Memory B cell (primary cell): Measurements from ENCODE around the gene MRGPRF.

Source experiments
- ATAC-seq: fragments of 150-1000 bp; cut with Tn5 transposase; 2 replicates; pipeline ENCODE4 v1.10.0; 2021; ENCODE audit warnings: low read depth, mild to moderate bottlenecking, moderate library complexity
- DNase-seq, 2 donors: peaks; one replicate each; pipeline ENCODE4 v3.0.0; 2022; ENCODE audit warnings: low spot score in 2 of 2
- H3K27ac Mint-ChIP-seq: one replicate; pipeline ENCODE4 v1.8.0; 2022; ENCODE audit warnings: mild to moderate bottlenecking, moderate library complexity, mixed read lengths
- H3K27me3 Mint-ChIP-seq: one replicate; pipeline ENCODE4 v1.8.0; 2022; ENCODE audit warnings: mixed read lengths
- H3K36me3 Mint-ChIP-seq: one replicate; pipeline ENCODE4 v1.8.0; 2022; ENCODE audit warnings: mild to moderate bottlenecking, mixed read lengths
- H3K4me1 Mint-ChIP-seq: one replicate; pipeline ENCODE4 v1.8.0; 2022; ENCODE audit warnings: mixed read lengths
- H3K4me3 Mint-ChIP-seq: one replicate; pipeline ENCODE4 v1.8.0; 2022; ENCODE audit warnings: mild to moderate bottlenecking, moderate library complexity, mixed read lengths
- H3K9me3 Mint-ChIP-seq: one replicate; pipeline ENCODE4 v1.8.0; 2022; ENCODE audit warnings: mixed read lengths

Gene MRGPRF

DNA sequence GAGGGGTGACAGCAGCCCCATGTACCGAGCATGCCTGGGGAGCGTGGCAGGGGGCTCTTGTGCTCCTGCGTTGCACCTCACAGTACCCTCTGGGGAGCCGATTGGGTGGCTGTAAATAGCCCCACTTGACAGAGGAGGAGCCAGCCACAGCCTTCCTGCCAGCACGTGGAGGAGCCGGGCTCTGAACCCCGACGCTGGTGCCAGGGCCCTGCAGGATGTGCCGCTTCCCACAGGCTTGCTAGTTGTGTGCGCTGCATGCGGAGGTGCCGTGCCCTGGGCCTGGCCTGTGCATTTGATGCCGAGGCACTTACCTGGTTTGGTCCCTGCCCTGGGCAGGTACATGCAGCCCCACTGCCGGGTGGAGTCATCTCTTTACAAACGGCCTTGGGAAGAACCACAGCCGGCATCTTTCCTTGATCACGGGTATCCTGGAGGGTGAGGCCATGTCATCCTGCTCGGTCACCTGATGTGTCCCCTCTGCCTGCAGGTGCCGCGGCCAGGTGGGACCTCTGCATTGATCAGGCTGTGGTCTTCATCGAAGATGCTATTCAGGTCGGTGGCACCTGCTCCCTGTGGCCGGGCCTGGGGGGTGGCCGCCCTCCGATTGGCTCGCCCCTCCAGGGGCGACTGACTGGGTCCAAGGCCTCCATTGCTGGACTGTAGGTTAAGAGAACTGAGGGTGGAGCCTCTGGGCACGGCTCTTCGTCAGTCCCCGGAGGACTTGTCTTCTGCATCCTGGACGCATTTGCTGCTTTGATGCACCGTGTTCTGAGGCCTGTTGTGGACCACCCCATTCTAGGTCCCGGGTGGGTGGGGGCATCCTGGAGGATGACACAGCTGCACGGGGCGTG is 40.7 kb upstream of the MRGPRF start:
- peaks cover 4% of the 10 kb centered on the region for H3K36me3 Mint-ChIP-seq
- ATAC-seq (no peak), DNase-seq (no peak)
- no peak overlapping the region for H3K4me3 Mint-ChIP-seq
- peak overlapping the region; percentile 99 for H3K27ac Mint-ChIP-seq
- peaks cover 23% of the 10 kb centered on the region for H3K4me1 Mint-ChIP-seq
- no peaks in the 10 kb centered on the region for H3K9me3 Mint-ChIP-seq
- H3K27me3 Mint-ChIP-seq = no peaks in the 10 kb centered on the region

DNA sequence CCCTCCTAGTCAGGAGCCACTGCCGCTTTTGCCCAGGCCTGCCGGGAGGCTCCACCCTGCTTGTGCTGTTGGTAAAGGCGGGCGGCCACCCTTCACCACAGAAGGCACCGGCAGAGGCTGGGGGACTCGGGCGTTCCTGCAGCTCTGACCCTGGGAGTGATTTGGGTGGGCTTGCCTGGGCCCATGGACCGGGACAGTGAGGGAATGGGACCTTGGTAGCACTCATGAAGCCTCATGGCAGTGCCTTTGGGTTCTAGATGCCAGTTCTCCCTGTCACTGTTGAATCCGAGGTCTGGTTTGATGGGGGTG is 40.1 kb upstream of the MRGPRF start:
- Mint-ChIP-seq H3K4me3 (no peak overlapping the region), H3K36me3 (peaks cover 4% of the 10 kb centered on the region), H3K27me3 (no peaks in the 10 kb centered on the region), H3K9me3 (no peaks in the 10 kb centered on the region), H3K4me1 (peaks cover 22% of the 10 kb centered on the region), H3K27ac (no peak overlapping the region)
- ATAC-seq = no peak
- DNase-seq = no peak

DNA sequence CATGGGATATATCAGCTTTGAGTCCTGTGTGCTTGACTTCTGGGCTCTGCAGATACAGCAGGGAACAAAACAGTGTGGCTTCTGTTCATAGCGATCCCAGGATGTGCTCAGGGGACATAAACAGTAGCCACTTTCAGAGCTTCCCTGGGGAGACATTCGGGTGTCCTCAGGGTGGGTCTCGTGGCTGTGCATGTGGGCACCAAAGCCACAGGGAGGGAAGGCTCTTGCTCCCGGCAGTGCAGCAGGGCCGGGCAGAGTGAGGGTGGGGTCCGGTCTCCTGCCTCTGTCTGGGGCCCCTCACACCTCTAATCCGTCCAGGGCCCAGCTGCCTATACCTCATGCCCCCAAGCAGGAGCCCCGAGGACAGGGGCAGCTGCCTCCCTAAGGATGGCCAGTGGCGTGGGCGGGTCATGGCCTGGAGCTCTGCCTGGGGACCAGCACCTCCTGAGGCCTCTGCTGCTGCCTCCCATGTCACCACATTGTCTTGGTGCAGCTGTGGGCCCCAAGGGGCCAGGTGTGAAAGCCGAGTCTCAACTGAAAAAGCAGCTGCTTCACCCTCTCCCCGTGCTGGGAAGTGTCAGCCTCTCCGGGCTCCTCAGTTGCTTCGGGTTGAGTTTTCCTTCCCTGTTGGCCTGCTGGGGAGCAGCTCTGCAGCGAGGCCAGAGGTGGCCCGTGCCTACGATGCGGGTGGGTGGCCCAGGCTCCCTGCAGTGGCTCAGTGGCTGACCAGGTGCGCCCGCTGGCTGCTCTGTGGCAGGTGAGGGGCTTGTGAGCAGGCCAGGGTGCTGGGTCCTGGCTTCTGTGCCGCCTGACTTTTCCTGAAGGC is 39.5 kb upstream of the MRGPRF start:
- H3K4me1 Mint-ChIP-seq = peaks cover 24% of the 10 kb centered on the region
- DNase-seq (no peak), ATAC-seq (no peak)
- peak overlapping the region; percentile 61 for H3K4me3 Mint-ChIP-seq
- H3K27me3 Mint-ChIP-seq = no peaks in the 10 kb centered on the region
- peak overlapping the region; percentile 94 for H3K27ac Mint-ChIP-seq
- peaks cover 4% of the 10 kb centered on the region for H3K36me3 Mint-ChIP-seq
- H3K9me3 Mint-ChIP-seq = no peaks in the 10 kb centered on the region

DNA sequence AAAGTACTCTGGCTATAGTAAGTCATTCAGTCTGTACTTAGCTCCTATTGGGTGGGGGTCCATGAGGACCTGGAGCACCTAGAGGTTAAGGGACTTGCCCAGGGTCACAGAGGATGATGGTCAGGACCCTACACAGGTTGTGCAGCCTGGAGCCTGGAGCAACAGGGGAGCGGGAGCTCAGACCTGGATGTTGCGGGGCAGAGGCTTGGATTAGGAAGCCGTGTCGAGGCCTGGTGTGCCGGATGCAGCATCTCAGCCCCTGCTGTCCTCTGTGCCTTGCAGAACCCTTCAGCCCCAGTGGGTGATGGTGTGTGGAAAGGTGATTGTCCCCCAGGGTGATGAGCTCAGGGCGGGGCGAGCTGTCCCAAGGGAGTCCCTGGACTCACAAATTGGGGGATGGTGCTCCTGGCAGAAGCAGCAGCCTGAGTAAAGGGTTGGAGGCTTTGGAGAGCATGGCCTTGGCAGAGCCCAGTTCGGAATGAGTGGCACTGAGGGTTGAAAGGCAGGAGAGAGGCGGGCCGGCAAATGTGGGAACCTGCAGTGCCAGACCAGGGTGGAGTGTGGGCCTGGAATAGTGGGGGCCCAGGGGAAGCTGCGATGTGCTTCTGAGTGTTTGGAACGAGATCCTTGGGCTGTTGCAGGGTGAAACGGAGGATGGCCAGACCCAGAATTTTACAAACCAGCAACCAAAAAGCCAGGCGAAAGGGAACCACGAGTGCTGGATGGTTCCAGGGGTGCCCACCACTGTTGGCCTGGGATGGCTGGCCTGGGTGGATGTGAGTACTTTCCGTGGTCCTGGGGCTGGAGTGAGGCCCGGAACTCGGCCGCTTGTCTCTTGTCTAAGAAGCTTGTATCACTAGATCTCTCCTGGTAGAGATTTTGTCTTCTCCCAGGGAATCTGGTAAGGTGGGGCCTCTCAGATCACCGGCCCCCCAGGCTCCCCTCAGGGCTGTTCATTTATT is 38.6 kb upstream of the MRGPRF start:
- peak overlapping the region; percentile 47 for H3K4me3 Mint-ChIP-seq
- H3K9me3 Mint-ChIP-seq = no peaks in the 10 kb centered on the region
- no peaks in the 10 kb centered on the region for H3K27me3 Mint-ChIP-seq
- peak overlapping the region; percentile 94 for H3K27ac Mint-ChIP-seq
- no peak for DNase-seq
- peaks cover 4% of the 10 kb centered on the region for H3K36me3 Mint-ChIP-seq
- ATAC-seq = no peak
- peaks cover 24% of the 10 kb centered on the region for H3K4me1 Mint-ChIP-seq

DNA sequence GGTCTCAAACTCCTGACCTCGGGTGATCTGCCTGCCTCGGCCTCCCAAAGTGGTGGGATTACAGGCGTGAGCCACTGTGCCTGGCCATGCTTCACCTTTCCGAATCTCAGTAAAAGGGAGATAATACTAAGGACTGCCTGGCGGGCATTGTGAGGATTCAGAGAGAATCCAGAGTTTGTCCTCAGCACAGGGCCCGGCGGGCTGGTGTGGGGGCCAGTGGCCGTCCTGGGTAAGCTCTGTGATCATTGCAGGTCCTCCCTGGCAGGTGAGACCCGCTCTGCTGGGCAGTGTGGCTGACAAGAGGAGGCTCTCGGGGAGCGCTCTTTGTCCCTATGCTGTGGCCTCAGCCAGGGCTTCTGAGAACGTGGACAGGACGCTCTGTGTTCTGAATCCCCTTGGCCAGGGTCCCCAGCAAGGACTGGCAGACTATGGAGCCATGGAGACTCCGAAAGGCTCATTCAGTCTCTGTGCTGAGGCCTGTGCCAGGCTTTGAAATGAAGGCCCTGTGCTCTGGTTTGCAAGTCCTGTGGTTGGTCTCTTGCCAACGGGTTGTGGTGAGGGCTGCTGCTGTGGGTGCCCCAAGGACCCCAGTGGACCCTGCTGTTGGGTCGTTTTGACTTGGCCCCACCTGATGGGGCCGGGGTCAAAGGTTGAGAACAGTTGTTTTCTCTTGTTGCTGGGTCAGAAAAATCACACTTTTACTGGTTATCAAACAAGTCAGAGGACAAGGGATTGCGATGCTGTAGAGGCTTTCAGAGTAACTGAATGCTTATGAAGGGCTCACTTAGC is 37.7 kb upstream of the MRGPRF start:
- H3K27ac Mint-ChIP-seq = peak overlapping the region; percentile 94
- peaks cover 21% of the 10 kb centered on the region for H3K4me1 Mint-ChIP-seq
- peak overlapping the region; percentile 85 for H3K4me3 Mint-ChIP-seq
- no peaks in the 10 kb centered on the region for H3K9me3 Mint-ChIP-seq
- DNase-seq = no peak
- no peaks in the 10 kb centered on the region for H3K27me3 Mint-ChIP-seq
- ATAC-seq = no peak
- peaks cover 4% of the 10 kb centered on the region for H3K36me3 Mint-ChIP-seq

DNA sequence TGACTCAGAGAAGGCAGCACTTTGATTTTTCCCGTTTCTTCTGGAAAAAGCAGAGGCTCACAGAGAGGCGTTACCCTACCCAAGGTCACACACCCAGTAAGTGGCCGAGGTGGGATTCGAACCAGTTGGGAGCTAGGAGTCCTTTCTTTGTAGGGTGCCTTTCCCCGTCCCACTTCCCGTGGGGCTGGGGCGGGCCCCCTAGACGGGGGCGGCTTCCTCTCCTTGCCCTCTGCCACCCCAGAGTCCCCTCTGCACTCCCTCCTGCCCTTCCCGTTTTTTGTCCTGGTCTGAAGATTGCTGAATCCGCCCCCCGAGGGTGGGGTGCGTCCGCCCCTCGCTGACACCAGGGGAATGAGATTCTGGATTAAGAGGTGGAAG is 36.4 kb upstream of the MRGPRF start:
- Mint-ChIP-seq H3K36me3 (peaks cover 1% of the 10 kb centered on the region), H3K4me1 (peaks cover 18% of the 10 kb centered on the region), H3K4me3 (peak overlapping the region; percentile 85), H3K27ac (peak overlapping the region; percentile 94), H3K27me3 (no peaks in the 10 kb centered on the region), H3K9me3 (no peaks in the 10 kb centered on the region)
- DNase-seq = no peak
- ATAC-seq = peak; percentile 6

DNA sequence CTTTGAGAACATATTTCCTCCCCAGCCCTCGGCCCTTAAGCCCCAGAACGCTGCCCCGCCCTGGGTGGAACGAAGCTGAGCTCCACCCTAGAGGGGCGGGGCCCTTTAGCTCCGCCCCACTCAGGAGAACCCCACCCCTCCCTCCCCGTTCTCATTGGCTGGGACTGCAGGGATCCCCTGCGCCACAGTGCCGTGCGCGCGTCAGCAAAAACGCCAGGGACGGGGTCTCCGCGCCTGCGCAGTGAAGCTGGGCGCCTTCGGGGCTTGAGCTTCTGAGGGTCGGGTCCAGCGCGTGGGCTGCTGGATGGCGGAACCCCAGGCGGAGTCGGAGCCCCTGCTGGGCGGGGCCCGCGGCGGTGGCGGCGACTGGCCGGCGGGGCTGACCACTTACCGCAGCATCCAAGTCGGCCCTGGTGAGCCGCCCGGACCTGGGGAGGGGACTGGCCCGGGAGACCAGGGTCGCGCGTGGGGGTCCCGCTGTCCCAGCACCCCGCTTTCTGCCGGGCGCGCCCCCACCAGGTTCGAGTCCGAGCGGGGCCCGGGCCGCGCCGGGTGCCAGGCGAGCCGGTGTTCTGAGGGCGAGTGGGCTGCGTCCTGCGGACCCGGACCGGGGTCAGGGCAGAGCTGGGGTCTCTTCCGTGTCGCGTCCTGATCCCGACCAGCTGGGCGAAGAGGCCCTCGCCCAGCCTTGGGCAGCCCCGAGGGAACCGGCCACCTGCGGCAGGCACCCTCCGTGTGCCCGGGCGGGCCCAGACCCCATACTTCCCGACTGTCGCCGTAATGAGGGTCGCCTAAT is 35.8 kb upstream of the MRGPRF start, which contains the start of gene TPCN2:
Gene TPCN2, plus strand, starts transcription at position 239 of the 796 bp plus-strand sequence. Its CDS starts 66 bp downstream, at position 305.
- H3K9me3 Mint-ChIP-seq = no peaks in the 10 kb centered on the region
- peak within 1 kb of the TSS; percentile 94 for H3K27ac Mint-ChIP-seq
- DNase-seq (peak; percentile 85 to 92), ATAC-seq (peak; percentile 90)
- peaks cover 1% of the 10 kb centered on the region for H3K27me3 Mint-ChIP-seq
- no peaks in the 10 kb centered on the region for H3K36me3 Mint-ChIP-seq
- H3K4me3 Mint-ChIP-seq = peak within 1 kb of the TSS; percentile 85
- peaks cover 22% of the 10 kb centered on the region for H3K4me1 Mint-ChIP-seq

DNA sequence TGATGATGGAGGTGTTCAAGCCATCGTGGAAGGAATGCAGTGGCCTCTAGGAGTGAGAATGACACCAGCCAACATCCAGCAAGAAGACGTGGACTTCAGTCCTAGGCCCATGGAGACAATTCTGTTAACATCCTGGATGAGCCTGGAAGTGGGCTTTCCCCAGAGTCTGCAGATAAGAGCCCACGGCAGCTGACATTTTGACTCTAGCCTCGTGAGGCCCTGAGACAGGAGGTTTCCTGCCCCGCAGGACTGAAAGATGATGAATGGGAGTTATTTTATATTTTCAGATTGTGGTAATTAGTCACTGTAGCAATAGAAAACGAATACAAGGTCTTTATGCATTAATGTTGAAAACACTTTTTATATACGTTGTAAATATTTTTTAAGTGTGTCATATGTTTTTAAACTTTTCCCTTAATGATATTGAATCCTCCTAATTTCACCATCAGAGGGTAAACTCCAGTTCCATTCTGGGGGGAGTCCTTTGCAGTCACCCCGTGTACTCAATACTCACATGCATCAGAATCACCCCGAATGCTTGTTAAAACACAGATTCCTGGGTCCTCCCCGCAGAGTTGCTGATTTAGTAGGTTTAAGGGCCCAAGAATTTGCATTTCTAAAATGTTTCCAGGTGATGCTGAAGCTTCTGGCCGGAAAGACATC is 35.1 kb upstream of the MRGPRF start:
- DNase-seq (no peak), ATAC-seq (no peak)
- no peaks in the 10 kb centered on the region for H3K36me3 Mint-ChIP-seq
- peak overlapping the region; percentile 94 for H3K27ac Mint-ChIP-seq
- H3K27me3 Mint-ChIP-seq = peaks cover 1% of the 10 kb centered on the region
- H3K4me3 Mint-ChIP-seq = peak overlapping the region; percentile 82
- no peaks in the 10 kb centered on the region for H3K9me3 Mint-ChIP-seq
- peaks cover 22% of the 10 kb centered on the region for H3K4me1 Mint-ChIP-seq

DNA sequence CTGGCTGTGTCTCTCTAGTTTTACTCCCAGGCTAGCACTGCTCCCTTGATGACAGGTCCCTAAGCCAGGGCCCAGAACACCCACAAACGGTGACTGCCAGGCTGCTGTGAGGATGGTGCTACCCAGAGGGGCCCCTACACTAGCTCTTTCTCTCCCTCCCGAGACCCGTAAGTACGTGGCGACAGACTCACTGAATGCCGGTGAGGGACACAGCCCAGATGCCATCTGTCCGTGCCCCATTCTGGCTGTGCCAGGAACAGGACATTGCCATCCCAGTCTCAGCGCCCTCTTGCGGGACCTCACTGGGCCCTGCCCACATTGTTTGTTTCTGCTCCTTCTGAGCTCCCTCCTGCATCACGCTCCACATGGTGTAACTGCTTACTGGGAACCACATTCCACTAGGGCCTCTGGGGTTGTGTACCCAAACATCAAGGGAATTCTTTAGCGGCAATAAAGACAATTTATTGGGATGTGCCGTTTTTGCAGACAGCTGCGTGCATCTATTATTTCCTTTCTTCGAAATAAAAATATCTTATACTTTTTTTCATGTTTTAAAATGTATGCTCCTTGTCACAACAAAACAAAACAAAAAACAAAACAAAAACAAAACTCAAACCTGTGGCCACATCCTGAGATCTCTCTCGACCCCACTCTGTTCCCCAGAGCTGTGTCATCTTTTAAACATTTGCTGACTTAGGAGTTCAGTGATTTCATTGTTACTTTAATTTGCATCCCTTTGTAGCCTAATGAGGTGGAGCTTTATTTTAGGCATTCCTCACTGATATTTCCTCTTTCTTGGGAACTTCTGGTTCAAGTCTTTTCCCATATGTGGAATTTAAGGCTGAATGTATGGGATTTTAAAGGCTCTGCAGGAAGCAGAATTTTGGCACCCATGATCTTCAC is 31.3 kb upstream of the MRGPRF start:
- H3K9me3 Mint-ChIP-seq = no peaks in the 10 kb centered on the region
- no peak for DNase-seq
- H3K36me3 Mint-ChIP-seq = no peaks in the 10 kb centered on the region
- H3K27ac Mint-ChIP-seq = no peak overlapping the region
- no peak overlapping the region for H3K4me3 Mint-ChIP-seq
- no peak for ATAC-seq
- peaks cover 8% of the 10 kb centered on the region for H3K4me1 Mint-ChIP-seq
- peaks cover 3% of the 10 kb centered on the region for H3K27me3 Mint-ChIP-seq

DNA sequence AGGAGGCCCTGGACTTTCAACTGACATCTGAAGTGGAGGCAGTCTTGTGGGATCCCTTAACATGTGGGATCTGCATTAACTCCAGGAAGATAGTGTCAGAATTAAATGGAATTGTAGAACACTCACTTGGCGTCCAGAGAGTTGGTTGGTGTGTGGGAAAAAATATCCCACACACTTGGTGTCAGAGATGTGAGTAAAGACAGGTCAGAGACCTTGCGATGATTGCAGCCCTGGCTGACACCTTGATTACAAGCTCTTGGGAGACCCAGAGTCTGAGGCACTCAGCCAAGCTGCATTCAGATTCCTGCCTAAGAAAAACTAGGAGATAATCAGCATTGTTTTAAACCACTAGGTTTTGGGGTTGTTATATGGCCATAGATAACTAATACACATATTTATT is 28.5 kb upstream of the MRGPRF start:
- H3K27ac Mint-ChIP-seq = no peak overlapping the region
- no peaks in the 10 kb centered on the region for H3K9me3 Mint-ChIP-seq
- DNase-seq (no peak), ATAC-seq (no peak)
- no peak overlapping the region for H3K4me3 Mint-ChIP-seq
- peaks cover 5% of the 10 kb centered on the region for H3K4me1 Mint-ChIP-seq
- H3K27me3 Mint-ChIP-seq = peaks cover 3% of the 10 kb centered on the region
- no peaks in the 10 kb centered on the region for H3K36me3 Mint-ChIP-seq

DNA sequence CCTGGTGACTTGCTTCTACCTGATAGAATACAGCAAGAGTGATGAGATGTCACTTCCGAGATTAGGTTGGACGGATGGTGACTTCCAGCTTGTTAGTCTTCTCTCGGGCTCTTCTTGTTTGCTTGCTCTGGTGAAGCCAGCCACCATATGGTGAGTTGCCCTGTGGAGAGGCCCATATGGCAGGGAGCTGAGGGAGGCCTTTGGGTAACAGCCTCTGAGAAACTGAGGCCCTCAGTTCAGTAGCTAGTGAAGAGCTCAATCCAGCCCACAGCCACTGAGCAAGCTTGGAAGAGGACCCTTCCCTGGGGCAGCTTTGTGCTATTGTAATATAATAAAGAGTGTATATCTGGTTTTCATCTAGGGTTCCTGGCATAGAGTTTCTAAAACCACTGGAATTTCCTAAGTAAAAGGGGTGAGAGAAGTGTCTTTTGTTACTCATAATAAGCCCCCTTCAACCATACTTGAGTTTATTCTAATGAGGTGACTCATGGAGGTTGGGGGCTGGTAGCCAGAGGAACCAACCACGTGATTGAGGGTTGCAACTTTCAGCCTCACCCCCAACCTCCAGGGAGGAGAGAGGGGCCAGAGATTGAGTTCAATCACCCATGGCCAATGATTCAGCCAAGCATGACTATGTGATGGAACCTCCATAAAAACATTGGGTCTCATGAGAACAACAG is 27.7 kb upstream of the MRGPRF start:
- peaks cover 5% of the 10 kb centered on the region for H3K4me1 Mint-ChIP-seq
- H3K4me3 Mint-ChIP-seq = no peak overlapping the region
- DNase-seq (no peak), ATAC-seq (no peak)
- H3K27ac Mint-ChIP-seq = no peak overlapping the region
- H3K27me3 Mint-ChIP-seq = peaks cover 7% of the 10 kb centered on the region
- no peaks in the 10 kb centered on the region for H3K9me3 Mint-ChIP-seq
- no peaks in the 10 kb centered on the region for H3K36me3 Mint-ChIP-seq
